Head of caudate nucleus (tissue), 42 donors: ENCODE data around the gene HLF.

Experiments
- DNase-seq, 42 donors: peaks; one replicate each; pipeline versions ENCODE4 v3.0.0 to v3.0.0-alpha.2; 2020 to 2021; ENCODE audit warnings: mixed read lengths in 7 of 42
- intact Hi-C: fragments of 100-400 bp; cut with DNase I; formaldehyde crosslinking; loops from one replicate; pipeline ENCODE4 v1.15.0; 2022

HLF gene

DNA sequence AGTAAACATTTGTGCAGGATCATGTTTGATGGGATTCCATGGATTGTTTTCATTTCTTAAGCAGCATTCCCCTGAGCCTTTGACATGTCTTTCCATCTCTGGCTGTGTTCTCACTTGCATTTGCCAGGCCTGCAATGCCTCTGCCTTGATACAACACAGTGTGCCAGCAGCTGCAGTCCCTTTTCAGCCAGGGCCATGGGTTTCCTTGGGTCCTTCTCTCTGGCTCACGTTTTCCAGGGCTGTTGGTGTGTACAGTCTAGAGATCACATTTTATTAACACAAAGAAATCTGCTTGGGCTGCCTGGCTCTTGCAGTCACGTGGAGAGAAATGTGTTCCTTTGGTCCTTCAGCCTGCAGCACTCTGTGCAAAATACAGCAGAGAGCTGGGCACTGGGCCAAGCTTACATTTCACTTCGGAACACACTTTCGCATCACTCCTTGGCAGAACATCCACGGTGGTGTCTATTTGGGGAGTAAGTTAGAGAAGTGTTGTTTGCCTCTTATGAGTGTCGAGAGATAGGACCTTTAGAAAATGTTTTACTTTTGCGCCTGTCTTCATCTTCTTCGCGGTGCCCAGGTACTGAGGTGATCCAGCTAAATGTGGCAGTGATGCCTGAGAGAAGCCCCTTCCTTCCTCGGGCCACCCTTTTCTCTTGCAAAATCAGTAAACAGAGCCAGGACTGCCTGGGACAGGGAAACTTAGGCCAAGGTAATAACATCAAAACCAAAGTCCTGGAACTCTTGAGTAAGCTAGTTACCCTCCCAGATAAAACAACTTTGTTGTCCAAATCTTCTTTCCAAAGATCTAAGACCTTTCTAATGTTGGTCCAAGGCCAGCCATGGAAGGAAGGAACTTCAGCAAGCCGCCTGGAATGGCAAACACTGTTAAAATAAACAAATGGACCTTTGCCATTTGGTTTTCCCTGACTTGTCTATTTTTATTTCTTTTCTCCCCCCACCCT is 20.9 kb downstream of the HLF start:
- intact Hi-C loops = no loop called here
- DNase-seq = peak in 39 of 42 donors; percentile 34 to 77 (median 59)

GRCh38 chr17:55286681-55287589 is 22.2 kb downstream of the HLF start:
- peak in 9 of 42 donors; percentile 10 to 62 (median 46) for DNase-seq
- intact Hi-C loops = no loop called here

GRCh38 chr17:55288356-55289105 is 23.8 kb downstream of the HLF start:
- intact Hi-C loops = no loop called here
- no peak for DNase-seq

GRCh38 chr17:55289106-55289446 is 24.3 kb downstream of the HLF start:
- DNase-seq = no peak
- intact Hi-C loops = no loop called here

DNA sequence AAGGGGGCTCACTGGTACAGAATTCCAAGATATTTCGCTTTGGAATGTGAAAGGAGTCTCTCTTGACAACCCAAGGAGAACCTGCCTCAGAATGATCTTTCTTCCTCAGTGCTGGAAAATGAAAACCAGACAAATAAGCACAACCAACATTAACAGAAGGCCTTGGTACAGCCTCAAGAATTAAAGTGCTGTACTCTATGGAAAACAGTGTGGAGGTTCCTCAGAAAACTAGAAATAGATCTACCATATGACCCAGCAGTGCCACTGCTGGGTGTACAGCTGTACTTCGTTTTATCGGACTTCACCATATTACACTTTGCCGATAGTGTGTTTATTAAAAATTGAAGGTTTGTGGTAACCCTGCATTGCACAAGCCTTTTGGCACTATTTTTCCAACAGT is 25.2 kb downstream of the HLF start:
- no peak for DNase-seq
- intact Hi-C loops = no loop called here

DNA sequence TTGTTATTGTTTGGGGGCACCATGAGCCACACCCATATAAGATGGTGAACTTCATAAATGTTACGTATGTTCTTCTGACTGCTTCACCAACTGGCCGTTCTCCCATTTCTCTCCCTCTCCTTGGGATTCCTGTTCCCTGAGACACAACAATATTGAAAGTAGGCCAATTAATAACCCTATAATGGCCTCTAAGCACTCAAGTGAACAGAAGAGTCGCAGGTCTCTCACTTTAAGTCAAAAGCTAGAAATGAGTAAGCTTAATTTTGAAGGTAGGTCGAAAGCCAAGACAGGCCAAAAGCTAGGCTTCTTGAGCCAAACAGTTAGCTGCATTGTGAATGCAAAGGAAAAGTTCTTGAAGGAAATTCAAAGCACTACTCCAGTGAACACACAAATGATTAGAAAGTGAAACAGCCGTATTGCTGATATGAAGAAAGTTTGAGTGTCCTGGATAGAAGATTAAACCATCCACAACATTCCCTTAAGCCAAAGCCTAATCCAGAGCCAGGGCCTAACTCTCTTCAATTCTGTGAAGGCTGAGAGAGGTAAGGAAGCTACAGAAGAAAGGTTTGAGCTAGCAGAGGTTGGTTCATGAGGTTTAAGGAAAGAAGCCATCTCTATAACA is 25.8 kb downstream of the HLF start:
- DNase-seq = no peak
- intact Hi-C loops = no loop called here

- DNase-seq = no peak
- intact Hi-C loops = no loop called here
Observed at GRCh38 chr17:55291114-55291507, 26.4 kb downstream of the HLF start.

DNA sequence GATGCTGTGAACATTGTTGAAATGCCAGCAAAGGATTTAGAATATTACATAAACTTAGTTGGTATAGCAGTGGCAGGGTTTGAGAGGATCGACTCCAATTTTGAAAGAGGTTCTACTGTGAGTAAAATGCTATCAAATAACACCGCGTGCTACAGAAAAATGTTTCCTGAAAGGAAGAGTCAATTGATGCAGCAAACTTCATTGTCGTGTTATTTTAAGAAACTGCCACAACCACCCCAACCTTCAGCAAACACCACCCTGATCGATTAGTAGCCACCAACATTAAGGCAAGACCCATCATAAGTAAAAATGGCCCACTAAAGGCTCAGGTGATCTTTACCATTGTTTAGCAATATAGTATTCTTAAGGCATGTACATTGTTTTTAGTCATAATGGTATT is 27.3 kb downstream of the HLF start:
- intact Hi-C loops = no loop called here
- DNase-seq = no peak

DNA sequence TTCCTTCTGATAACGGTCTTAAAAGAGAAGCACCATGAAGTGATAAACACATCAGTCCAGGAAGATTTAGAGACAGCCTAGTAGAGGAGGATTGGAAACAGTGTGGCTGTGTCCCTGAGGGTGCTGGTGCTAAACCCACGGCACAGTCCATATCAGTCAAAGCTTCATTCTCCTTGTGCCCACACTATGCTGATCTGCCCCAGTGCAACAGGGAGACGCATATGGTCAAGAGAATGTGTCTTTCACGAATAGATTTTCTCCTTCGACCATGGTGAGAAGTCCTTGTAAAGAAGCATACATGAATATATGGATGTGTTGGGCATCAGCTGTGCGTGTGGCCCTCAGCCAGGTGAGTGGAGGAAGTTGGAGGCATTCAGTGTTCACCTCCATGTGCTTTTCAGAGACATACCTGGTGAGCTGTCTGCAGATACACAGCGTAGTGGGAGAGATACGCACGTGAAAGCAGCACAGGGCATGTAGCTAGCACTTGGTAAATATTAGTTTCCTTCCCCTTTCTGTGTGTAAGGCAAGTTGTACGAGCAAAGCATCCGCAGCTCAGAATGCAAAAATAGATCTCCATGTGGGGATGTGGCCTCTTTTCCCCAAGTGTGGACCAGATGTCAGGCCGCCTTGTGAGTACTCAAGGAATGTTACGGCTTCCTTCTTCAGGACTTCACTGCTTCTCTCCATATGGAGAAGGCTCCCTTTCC is 29.4 kb downstream of the HLF start:
- intact Hi-C loops = no loop called here
- DNase-seq = no peak

DNA sequence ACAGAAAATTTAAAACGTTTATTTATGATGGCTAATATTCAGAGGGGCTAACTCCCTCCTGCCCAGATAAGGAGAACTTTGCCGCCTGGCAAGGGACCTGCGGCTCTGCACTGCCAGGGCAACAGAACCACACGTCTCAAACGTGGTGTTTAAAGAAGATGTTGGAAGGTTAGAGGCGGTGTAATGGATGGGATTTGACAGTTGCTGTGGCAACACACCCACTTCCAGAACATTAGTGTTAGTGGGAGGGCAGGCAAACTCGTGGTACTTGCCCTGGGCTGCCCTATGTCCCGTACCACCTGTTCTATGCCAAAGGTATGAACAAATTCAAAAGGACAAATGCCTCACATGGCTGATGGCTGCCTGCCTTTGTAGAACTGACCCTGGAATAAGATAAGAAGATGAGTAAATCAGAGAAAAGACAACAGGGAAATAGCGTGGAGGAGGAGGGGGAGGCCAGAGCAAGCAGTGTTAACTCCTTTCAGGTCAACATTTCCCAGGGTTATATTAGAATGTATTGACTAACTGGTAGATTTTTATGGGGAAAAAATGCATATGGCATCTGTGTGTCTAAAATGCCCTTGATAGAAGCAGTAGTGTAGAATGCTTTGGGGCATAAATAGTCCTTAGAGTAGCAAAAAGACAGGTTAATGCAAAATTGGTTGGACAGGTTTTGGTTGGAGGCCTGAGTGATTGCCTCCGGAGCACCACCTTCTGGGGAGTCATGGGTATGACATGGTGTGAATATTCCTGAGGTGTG is 30.8 kb downstream of the HLF start:
- intact Hi-C loops = no loop called here
- DNase-seq = peak; percentile 39 to 88 (median 69)

DNA sequence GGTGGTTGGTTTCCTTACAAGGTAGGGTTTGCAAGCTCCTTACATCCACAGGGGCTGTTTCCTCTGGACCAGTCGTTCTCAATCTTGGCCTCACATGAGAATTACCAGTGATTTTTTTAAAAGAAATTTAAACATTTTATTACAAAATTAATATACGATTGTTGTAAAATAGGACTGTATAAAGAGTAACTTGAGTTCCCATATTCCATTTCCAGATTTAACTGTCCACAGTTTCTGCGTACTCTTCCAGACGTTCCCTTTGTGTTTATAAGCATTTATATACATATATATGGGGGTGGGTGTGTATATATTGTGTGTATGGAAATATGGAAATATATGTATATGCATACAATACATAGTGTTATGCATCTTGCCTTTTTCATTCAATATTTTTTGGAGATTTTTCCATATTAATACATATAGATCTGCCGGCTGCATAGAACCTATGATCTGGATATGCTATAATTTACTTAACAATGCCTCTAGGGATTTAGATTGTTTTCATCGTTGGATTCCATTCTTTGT is 31.5 kb downstream of the HLF start:
- DNase-seq = no peak
- intact Hi-C loops = no loop called here

- DNase-seq = no peak
- intact Hi-C loops = no loop called here
Observed at GRCh38 chr17:55296699-55297098, 31.9 kb downstream of the HLF start.

- intact Hi-C loops = no loop called here
- DNase-seq = no peak
Observed at GRCh38 chr17:55298111-55298730, 33.5 kb downstream of the HLF start.

GRCh38 chr17:55299162-55299838 is 34.5 kb downstream of the HLF start:
- DNase-seq = no peak
- intact Hi-C loops = no loop called here

DNA sequence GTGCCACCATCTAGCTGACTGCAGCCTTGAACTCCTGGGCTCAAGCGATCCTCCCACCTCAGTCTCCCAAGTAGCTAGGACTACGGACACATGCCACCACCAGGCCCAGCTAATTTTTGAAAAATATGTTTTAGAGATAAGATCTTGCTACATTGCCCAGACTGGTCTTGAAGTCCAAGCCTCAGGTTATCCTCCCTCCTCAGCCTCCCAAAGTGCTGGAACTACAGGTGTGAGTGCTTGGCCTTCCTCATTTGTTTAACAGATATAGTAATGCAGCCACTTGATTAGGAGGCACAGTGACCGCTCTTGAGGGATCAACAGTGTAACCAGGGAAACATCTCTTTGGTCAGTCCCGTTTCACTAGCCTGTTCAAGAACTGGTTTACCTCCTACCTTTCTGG is 35.1 kb downstream of the HLF start:
- DNase-seq = no peak
- intact Hi-C loops = no loop called here

DNA sequence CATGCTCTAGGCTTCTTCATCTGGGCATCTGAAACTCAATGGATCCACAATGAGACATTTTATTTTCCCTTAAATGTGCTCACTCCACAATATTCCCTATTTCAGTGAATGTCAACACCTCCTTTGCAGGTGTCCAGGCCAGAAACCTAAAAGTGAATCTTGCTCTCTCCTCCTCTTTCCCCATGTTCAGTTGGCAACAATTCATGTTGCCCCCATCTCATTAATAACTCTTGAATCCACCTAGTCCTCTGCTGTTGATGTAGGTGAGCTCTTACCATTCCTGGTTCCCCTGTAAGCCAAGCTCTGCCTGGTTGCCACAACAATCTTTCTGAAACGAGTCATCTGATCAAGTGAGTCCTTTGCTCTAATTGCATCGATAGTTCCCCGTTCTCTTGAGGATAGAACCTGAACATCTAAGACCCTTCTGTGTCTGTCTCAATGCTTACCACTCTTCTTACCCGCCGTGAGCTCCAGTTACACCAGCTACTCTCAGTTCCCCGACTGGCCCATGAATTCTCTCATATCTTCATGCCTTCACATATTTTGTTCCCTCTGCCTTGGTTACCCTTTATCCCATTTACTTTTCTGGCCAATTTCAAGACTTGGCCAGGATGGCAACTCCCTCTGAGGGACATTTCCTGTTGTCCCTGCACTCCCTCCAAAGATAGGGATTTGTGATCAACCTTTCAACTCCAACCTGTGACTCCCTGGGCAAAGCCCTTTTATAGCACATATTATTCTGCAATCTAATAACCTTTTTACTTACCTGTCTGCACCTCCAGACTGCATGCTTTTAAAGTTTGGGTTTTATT is 35.9 kb downstream of the HLF start:
- DNase-seq = no peak
- intact Hi-C loops = no loop called here
